Neuron (in vitro differentiated cells): ENCODE data around the gene GNA14.
"Not testable (repeated sequence)": the region's sequence is repeated elsewhere in the genome, so short reads cannot be mapped to it uniquely, and the experiment has no call there.

Experiments
- H2AFZ ChIP-seq: one replicate; pipeline ENCODE4 v1.6.1; 2013; ENCODE audit warnings: low read depth, mild to moderate bottlenecking, inconsistent platforms, low read length, moderate library complexity
- H3K27me3 ChIP-seq: one replicate; pipeline ENCODE4 v1.6.1; 2013; ENCODE audit warnings: low read length; ENCODE audit not compliant: insufficient read depth
- H3K36me3 ChIP-seq: one replicate; pipeline ENCODE4 v1.6.1; 2013; ENCODE audit warnings: low read length; ENCODE audit not compliant: insufficient read depth
- H3K4me1 ChIP-seq: one replicate; pipeline ENCODE4 v1.6.1; 2013; ENCODE audit warnings: low read length; ENCODE audit not compliant: insufficient read depth
- H3K4me3 ChIP-seq: 2 replicates; pipeline ENCODE4 v1.5.1; 2013; ENCODE audit warnings: mild to moderate bottlenecking, low read length, moderate library complexity
- H3K9me3 ChIP-seq: one replicate; pipeline ENCODE4 v1.6.1; 2013; ENCODE audit warnings: low read length

Gene GNA14

GRCh38 chr9:77648234-77649108 lies at the start of gene GNA14:
Gene GNA14, minus strand, starts transcription at chr9:77648322. Its CDS starts 529 bp downstream, at chr9:77647793.
- peaks cover 34% of the 10 kb centered on the region for H3K27me3 ChIP-seq

GRCh38 chr9:77697238-77697984 lies 49.3 kb upstream of the GNA14 start:
- H3K36me3 ChIP-seq = no peaks in the 10 kb centered on the region
- H3K4me3 ChIP-seq = no peak overlapping the region
- no peaks in the 10 kb centered on the region for H3K27me3 ChIP-seq
- no peaks in the 10 kb centered on the region for H3K9me3 ChIP-seq
- no peak overlapping the region for H2AFZ ChIP-seq
- no peaks in the 10 kb centered on the region for H3K4me1 ChIP-seq

More at GRCh38 chr9:77648234-77649108, at the start of gene GNA14:
- no peak within 1 kb of the TSS for H3K4me3 ChIP-seq
- no peaks in the 10 kb centered on the region for H3K9me3 ChIP-seq
- H3K4me1 ChIP-seq = no peaks in the 10 kb centered on the region
- no peak within 1 kb of the TSS for H2AFZ ChIP-seq
- no peaks in the 10 kb centered on the region for H3K36me3 ChIP-seq

DNA sequence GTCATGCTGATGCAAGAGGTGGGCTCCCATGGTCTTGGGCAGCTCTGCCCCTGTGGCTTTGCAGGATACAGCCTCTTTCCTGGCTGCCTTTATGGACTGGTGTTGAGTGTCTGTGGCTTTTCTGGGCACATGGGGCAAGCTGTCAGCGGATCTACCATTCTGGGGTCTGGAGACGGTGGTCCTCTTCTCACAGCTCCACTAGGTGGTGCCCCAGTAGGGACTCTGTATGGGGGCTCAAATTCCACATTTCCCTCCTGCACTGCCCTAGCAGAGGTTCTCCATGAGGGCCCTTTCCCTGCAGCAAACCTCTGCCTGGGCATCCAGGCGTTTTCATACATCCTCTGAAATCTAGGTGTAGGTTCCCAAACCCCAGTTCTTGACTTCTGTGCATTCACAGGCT lies 42.6 kb upstream of the GNA14 start:
- H2AFZ ChIP-seq, H3K4me3 ChIP-seq, H3K27me3 ChIP-seq, H3K4me1 ChIP-seq, H3K9me3 ChIP-seq, H3K36me3 ChIP-seq: not testable (repeated sequence)

DNA sequence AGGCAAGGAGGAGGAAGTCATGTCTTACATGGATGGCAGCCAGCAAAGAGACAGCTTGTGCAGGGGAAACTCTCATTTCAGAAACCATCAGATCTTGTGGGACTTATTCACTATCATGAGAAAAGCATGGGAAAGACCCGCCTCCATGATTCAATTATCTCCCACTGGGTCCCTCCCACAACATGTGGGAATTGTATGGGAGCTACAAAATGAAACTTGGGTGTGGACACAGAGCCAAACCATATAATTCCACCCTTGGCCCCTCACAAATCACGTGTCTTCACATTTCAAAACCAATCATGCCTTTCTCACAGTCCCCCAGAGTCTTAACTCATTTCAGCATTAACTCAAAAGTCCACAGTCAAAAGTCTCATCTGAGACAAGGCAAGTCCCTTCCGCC lies 42.0 kb upstream of the GNA14 start:
- H3K4me3 ChIP-seq, H3K9me3 ChIP-seq, H2AFZ ChIP-seq, H3K4me1 ChIP-seq, H3K27me3 ChIP-seq, H3K36me3 ChIP-seq: not testable (repeated sequence)

GRCh38 chr9:77687737-77688136 lies 39.6 kb upstream of the GNA14 start:
- H3K27me3 ChIP-seq, H2AFZ ChIP-seq, H3K4me1 ChIP-seq, H3K4me3 ChIP-seq, H3K9me3 ChIP-seq, H3K36me3 ChIP-seq: not testable (repeated sequence)

DNA sequence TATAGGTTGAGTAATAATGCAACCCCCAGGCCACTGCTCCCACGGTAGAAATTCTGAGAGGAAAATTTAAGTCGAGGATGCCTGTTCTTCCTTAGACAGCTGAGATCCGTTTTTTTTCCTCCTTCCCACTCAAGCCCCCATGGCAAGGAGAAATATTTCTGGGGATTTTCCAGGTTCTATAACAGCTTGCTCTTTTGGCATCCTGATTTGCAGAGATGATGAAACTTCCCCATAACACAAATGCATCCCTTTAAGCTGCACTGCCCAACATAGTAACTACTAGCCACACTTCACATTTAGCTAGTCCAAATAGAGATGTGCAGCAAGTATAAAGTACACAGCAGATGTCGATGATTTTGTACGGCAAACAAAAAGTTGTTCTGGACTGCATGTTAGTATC lies 32.5 kb upstream of the GNA14 start:
- no peaks in the 10 kb centered on the region for H3K9me3 ChIP-seq

DNA sequence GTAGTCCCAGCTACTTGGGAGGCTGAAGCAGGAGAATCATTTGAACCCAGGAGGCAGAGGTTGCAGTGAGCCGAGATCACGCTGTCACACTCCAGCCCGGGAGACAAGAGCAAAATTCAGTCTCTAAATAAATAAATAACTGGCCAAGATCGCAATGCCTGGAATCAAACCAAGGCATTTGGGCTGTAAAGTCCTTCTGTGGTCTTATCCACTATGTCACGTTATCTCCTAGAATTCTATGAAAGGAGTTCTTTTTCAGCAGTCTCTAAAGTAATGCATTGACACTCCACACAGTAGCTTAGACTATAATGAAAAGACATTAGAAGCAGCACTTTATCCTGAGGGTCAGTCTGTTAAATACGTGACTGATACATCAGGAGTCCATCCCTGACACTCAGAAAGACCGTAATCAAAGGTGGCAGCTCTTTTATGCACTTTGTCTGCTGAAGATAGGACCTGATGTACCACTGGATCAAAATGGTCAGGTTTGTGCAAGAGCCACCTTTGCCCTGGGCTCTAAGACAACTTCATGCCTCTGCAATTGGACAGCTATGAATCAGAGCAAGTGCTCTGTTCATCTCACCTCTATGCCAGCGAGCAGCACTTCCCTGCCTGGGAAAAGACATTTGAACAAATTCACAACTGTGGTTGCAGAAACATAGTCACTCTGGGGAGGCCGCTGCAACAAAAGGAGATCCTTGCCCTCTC lies 31.7 kb upstream of the GNA14 start:
- no peaks in the 10 kb centered on the region for H3K4me1 ChIP-seq
- H3K4me3 ChIP-seq = no peak overlapping the region
- H3K27me3 ChIP-seq = no peaks in the 10 kb centered on the region
- H2AFZ ChIP-seq = no peak overlapping the region
- H3K9me3 ChIP-seq = no peaks in the 10 kb centered on the region
- H3K36me3 ChIP-seq = no peaks in the 10 kb centered on the region

More for the DNA sequence above, 32.5 kb upstream of the GNA14 start:
- Histone ChIP-seq H3K27me3 (no peaks in the 10 kb centered on the region), H2AFZ (no peak overlapping the region), H3K36me3 (no peaks in the 10 kb centered on the region), H3K4me3 (no peak overlapping the region), H3K4me1 (no peaks in the 10 kb centered on the region)

- Histone ChIP-seq H3K4me1 (no peaks in the 10 kb centered on the region), H3K9me3 (no peaks in the 10 kb centered on the region), H3K27me3 (no peaks in the 10 kb centered on the region), H3K36me3 (no peaks in the 10 kb centered on the region), H2AFZ (no peak overlapping the region), H3K4me3 (no peak overlapping the region)
Observed at GRCh38 chr9:77679088-77679487, 31.0 kb upstream of the GNA14 start.

DNA sequence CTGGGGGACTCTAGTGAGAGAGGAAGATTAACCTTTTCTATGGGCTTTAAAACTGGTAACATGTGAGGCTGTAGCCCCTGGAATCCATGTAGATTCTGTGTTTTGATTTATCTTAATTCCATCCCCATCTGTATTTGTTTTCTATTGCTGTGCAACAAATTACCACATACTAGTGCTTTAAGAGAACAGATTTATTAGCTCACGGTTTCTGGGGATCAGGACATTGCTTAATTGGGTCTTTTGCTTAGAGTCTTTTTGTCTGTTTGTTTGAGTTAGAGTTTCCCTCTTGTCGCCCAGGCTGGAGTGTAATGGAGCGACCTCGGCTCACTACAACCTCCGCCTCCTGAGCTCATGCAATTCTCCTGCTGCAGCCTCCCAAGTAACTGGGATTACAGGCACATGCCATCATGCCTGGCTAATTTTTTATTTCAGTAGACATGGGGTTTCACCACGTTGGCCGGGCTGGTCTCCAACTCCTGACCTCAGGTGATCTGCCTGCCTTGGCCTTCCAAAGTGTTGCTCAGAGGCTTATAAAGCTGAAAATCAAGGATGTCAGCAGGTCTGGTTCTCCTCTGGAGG lies 29.9 kb upstream of the GNA14 start:
- Histone ChIP-seq H3K4me3 (no peak overlapping the region), H3K9me3 (no peaks in the 10 kb centered on the region), H3K27me3 (no peaks in the 10 kb centered on the region), H2AFZ (no peak overlapping the region), H3K36me3 (no peaks in the 10 kb centered on the region), H3K4me1 (no peaks in the 10 kb centered on the region)

DNA sequence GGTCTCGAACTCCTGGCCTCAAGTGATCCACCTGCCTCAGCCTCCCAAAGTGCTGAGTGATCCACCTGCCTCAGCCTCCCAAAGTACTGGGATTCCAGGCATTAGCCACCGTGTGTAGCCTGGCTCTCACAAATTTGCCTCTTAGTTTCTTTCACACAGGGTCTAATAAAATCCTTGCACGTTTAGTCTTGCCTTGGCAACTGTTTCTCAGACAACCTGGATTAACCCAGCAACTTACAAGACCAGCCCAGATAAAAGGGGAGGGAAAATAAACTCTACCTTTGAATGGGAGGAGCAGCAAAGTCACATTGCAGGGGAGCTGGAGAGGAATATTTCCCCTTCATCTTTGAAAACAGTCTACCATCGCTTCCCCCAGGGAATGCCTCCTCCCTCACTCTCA lies 29.3 kb upstream of the GNA14 start:
- H3K27me3 ChIP-seq = no peaks in the 10 kb centered on the region
- no peaks in the 10 kb centered on the region for H3K4me1 ChIP-seq
- no peak overlapping the region for H2AFZ ChIP-seq
- no peaks in the 10 kb centered on the region for H3K36me3 ChIP-seq
- H3K9me3 ChIP-seq = no peaks in the 10 kb centered on the region
- H3K4me3 ChIP-seq = no peak overlapping the region

DNA sequence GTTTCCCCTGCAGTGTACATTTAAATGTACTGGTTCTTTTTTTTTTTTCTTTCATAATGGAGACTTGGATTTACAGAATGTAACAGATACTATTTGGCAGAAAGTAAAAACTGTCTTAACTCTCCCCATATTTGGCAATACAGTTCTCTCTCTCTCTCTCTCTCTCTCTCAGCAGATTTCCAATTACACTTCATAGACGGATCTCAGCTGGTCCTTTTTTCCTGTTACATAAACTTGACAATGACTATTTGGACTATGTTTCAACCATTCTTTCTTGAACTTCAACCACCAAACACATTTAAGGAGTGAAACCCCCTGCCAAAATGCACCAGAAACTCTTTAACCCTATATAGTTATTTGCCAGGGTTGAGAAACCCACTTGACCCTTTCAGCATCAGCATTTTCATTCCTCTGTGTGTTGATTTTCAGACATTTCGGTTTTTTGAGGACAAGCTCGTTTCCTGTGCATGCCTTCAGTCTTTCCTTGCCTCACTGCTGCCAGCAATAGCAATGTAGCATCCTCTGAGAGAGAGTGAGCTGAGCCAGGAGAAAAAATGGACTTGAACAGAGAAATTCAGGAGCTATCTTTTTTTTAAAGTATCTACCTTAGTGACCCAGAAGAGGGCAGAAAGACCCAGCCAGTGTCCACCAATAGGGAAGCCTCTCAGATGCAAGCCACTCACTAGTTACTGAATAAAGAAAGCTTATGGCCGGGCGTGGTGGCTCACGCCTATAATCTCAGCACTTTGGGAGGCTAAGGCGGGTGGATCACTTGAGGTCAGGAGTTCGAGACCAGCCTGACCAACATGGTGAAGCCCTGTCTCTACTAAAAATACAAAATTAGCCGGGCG lies 26.0 kb upstream of the GNA14 start:
- H2AFZ ChIP-seq = no peak overlapping the region
- H3K9me3 ChIP-seq = no peaks in the 10 kb centered on the region
- H3K4me3 ChIP-seq = no peak overlapping the region
- no peaks in the 10 kb centered on the region for H3K36me3 ChIP-seq
- no peaks in the 10 kb centered on the region for H3K27me3 ChIP-seq
- H3K4me1 ChIP-seq = no peaks in the 10 kb centered on the region

DNA sequence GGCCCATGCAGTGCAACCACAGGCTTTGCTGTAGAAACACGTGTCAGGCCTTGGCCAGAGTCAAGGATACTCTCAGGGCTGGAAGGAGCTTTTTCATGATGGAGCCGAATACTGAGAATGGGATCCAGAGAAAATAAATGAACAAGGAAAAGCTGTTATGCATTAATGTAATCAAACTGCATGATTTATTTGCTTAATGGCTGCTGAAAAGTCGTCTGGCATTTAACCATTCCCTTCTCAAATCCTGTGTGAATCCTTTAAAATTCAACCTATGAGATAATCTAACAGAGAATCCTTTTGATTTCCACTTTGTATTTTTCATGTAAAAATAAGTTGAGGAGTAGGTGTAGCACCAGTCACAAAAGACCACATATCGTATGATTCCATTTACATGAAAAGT lies 24.1 kb upstream of the GNA14 start:
- Histone ChIP-seq H2AFZ (no peak overlapping the region), H3K9me3 (no peaks in the 10 kb centered on the region), H3K4me1 (no peaks in the 10 kb centered on the region), H3K4me3 (no peak overlapping the region), H3K27me3 (no peaks in the 10 kb centered on the region), H3K36me3 (no peaks in the 10 kb centered on the region)
